Midbrain (tissue), 1 donor: ENCODE results near the gene IL13RA1.
A peak's percentile ranks its signal among the peaks of the same experiment; 100 is the strongest.
"Not testable (repeated sequence)": the region's sequence is repeated elsewhere in the genome, so short reads cannot be mapped to it uniquely, and the experiment has no call there.

ENCODE experiments used
- DNase-seq: peaks from one replicate; lab custom pipeline; 2025; lab: John Stamatoyannopoulos, UW

The IL13RA1 gene

GRCh38 chrX:118726887-118727685, at the start of gene IL13RA1:
Gene IL13RA1 (plus strand): TSS chrX:118727606. CDS start chrX:118727639, 33 bp downstream.
- peak; percentile 12 for DNase-seq

DNA sequence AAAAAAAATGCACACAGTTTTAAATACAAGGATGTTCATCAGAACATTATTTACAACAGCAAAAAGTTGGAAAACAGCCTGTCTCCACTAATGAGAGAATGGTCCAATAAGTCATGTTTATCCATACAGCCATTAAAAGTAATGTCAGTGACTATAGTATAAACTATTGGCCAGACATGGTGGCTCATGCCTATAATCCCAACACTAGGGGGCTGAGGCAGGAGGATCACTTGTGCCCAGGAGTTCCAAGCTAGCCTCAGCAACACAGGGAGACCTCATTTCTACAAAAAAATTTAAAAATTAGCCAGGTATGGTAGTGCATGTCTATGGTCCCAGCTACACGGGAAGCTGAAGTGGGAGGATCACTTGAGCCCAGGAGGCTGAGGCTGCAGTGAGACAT, 48.1 kb upstream of the IL13RA1 start:
- DNase-seq = no peak

DNA sequence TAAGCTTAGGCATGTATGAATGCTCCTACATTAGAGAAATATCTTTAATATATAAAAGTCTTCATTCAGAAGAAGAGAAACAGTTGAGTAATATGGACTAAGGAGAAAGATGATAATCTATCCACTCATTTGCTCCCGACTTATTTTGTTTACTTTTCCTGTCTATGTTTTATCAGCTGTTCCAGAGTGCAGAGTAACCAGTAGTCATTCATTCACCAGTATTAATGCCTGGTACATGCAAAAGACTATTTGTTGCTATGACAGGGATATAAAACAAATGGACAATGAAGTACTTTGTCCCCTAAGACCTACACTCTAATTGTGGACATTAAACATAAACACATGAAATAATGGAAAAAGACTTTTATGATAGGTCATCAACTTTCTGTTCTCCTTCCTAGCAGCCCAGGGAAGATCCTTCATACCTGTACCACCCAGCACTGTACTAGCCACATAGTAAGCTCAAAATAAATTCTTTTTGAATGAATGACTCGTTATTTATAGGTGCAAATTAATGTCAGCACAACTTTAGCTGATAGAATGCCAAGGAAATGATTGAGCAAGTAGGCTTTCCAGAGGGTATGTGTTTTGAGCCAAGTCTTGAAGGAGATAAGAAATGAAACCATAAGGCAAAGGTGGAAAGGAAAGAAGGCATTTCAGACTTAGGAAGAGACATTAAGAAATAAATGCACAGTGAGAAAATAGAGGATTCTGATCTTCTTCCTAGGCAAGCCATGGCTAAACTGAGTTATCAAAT, 45.0 kb upstream of the IL13RA1 start:
- no peak for DNase-seq

DNA sequence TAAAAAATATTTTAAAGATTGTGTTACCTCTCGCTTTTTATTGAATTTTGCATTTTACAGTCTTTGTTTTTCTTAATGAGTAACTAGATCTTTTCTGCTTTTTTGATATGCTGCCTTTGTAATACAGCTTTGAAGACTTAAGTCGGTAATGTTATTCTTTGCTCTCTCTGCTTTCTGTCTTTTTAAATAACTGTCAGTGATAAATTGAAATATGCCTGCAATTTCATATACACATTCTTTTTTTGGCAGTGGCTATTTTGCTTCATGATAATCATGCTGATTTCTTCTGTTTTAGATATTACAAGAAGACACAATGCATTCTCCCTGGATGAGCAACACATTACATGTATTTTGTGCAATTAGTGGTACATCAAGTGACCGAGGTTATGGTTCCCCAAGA, 42.0 kb upstream of the IL13RA1 start:
- DNase-seq = no peak

- no peak for DNase-seq
Observed at GRCh38 chrX:118688935-118689334, 38.5 kb upstream of the IL13RA1 start.

GRCh38 chrX:118693843-118694242, 33.6 kb upstream of the IL13RA1 start:
- DNase-seq = no peak

DNA sequence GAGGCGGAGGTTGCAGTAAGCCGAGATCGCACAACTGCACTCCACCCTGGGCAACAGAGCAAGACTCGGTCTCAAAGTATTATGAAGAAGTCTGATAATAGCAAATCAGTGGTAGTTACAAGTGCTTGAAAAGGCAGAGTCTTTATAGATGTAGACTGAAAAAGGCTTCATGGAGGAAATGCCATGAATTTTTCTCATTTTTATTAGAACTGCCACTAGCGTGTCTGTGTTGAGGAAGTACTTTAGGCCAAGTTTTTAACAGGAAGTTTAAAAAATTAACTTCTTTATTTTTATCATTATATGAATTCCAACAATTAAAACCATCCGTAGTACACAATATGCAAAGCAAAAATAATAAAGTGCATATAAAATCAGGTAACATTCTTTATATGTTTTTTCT, 32.8 kb upstream of the IL13RA1 start:
- no peak for DNase-seq

- no peak for DNase-seq
Observed at GRCh38 chrX:118698516-118699170, 28.8 kb upstream of the IL13RA1 start.

- no peak for DNase-seq
Observed at GRCh38 chrX:118702741-118703140, 24.7 kb upstream of the IL13RA1 start.

DNA sequence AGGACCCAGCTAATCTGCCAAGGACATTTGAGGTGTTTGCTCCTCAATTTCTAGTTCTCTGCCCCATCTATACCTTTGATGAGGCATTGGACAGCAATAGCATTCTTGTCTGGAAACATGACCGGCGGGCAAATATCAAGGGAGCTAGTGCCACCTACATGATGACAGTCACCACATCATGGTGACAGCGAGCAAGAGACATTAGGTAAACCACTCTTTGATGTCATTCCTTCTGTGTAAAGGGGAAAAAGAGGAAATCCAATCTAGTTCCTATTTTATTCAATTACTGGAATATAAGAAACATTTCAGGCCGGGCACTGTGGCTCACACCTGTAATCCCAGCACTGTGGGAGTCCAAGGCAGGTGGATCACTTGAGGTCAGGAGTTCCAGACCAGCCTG, 20.7 kb upstream of the IL13RA1 start:
- DNase-seq = no peak

- no peak for DNase-seq
Observed at GRCh38 chrX:118714521-118714920, 12.9 kb upstream of the IL13RA1 start.

DNA sequence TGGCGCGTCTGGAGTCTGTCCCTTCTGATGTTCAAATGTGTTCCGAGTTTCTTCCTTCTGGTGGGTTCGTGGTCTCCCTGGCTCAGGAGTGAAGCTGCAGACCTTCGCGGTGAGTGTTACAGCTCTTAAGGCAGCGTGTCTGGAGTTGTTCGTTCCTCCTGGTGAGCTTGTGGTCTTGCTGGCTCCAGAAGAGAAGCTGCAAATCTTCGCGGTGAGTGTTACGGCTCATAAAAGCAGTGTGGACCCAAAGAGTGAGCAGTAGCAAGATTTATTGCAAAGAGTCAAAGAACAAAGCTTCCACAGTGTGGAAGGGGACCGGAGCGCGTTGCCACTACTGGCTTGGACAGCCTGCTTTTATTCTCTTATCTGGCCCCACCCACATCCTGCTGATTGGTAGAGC, 11.5 kb upstream of the IL13RA1 start:
- not testable (repeated sequence) for DNase-seq

GRCh38 chrX:118716833-118717232, 10.6 kb upstream of the IL13RA1 start:
- not testable (repeated sequence) for DNase-seq

DNA sequence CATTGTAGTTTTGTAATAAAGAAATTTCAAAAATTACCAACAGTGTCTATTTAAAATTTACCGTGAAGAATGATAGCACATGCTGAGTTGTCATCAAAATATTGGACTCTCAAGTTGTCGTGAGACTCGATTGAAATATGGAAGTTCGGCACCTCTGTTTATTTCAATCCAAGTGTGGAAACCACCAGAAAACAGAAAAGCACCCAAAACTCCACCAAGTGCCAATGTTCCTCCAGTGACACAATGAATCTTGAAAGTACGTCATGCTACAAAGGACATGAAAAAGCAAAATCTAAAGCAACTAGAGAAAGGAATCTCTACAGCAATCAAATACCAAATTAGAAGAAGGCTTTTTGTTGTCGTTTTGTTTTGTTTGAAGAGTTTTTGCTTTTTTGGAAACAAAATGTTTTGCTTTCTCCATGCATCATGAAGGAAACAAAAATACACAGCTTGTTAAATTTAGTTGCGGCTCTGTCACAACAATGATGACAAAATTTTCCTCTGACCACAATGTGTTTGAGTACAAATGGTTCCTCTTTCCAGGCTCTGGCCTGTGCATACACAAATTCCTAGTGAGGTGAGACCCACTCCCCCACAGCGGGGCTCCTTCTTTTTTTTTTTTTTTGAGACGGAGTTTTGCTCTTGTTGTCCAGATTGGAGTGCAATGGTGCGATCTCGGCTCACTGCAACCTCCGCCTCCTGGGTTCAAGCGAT, 9.6 kb upstream of the IL13RA1 start:
- no peak for DNase-seq

DNA sequence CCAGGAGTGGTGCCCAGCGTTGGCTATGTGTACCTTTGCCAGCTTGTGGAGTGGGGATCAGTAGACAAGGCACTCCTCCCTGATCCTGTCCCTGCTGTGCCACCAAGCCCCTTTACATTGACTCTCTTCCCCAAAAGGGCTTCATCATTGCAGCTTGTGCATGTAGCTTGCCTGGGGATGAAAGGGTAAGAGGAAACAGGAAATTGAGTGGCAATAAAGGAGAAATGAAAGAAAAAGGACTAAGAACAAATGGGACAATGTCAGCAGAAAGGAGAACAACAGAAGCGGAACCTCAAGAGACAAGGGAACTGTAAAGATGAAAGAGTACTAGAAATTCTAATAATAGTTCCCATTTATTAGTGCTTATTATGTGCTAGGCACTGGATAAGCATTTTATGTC, 8.7 kb upstream of the IL13RA1 start:
- peak; percentile 11 for DNase-seq

DNA sequence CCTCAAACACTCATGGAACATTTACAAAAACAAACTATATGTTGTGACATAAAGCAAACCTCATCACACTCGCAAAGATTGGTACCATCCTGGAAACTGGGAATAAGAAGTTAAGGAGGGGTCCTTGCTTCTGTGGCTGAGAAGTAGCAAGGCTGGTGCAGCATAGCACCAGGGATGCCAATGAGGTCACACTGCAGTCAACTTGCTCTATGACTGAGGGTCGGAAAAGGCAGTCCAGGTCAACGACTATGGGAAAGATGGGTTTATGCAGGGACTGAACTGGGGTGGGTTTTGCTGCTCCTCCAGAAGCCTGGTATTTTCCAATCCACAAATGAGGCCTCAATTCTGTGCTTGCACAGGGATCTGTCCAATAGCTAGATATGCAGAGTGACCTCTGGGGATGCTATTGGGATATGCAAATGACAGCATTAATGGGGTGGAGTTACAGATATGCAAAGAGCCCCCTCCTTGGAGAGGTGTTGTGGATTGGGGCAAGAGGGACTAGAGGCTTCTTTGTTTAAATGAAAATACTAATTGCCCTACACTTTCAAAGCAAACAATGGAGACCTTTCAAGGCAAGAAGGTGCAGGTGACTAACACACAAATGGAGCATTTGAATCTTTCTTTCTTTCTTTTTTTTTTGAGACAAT, 7.2 kb upstream of the IL13RA1 start:
- DNase-seq = no peak

- no peak for DNase-seq
Observed at GRCh38 chrX:118723376-118723775, 4.0 kb upstream of the IL13RA1 start.

DNA sequence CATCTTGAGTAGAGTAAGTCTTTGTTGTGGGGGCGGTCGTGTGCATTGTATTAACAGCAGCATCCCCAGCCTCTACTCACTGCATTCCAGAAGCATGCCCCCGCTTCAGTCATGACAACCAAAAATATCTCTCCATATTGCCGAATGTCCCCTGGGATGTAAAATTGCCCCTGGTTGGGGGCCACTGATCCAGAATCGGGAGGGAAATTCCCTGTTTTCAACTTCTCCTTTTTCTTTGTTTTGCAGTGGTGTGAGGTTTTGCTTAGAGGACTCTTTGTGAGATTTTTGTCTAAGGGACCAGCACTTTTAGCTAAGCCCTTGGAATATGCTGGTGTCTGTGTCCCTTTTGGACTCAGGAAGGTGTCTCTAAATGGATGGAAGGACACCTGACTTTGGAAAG, 3.0 kb upstream of the IL13RA1 start:
- DNase-seq = no peak

DNA sequence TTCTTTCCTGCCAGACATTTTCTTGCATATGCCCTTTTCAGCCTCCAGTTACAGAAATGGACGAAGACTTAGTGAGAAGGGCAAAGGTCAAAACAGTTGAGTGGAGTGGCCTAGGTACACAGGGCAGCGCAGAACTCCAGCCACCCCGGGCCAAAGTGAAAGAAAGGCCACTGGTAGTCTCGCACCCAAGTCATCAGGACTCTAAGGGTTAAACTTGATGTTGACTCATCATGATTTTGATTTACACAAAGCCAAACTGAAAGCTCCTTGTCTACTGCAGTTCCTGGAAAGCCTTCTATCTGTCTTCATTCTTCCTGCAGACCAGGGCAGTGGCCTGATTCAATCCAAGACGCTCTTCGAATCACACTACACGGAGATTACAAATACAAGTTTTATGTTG, 2.6 kb upstream of the IL13RA1 start:
- DNase-seq = no peak

DNA sequence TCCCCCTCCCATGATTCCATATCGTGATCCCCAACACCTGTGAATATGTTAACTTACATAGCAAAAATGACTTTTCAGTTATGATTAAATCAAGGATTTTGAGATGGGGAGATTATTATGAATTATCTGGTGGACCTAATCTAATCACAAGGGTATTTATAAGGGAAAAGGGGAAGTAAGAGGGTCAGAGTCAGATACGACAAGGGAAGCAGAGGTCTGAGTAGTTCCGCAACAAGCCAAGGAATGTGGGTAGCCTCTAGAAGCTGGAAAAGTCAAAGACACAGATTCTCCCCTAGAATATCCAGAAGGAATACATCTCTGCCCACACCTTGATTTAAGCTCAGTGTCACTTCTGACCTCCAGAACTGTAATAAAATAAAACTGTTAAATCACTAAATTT, 1.0 kb upstream of the IL13RA1 start:
- DNase-seq = no peak

- no peak for DNase-seq
Observed at GRCh38 chrX:118727686-118728339, 407 bp downstream of the IL13RA1 start.
